HG03139 (cell line): ENCODE measurements around the gene PPM1H.
"Not testable (repeated sequence)": the region's sequence is repeated elsewhere in the genome, so short reads cannot be mapped to it uniquely, and the experiment has no call there.

ENCODE experiments used
- ATAC-seq: cut with Tn5 transposase; IDR thresholded peaks from one replicate; pipeline ENCODE4 v1.9.1; 2021; ENCODE audit not compliant: unreplicated experiment

The PPM1H gene

GRCh38 chr12:62948123-62948522, 13.2 kb upstream of the PPM1H start:
- no peak for ATAC-seq

- ATAC-seq: no peak
Measured at GRCh38 chr12:62947364-62947763, 12.4 kb upstream of the PPM1H start.

- no peak for ATAC-seq
Measured at GRCh38 chr12:62943779-62944395, 8.9 kb upstream of the PPM1H start.

GRCh38 chr12:62942316-62942715, 7.4 kb upstream of the PPM1H start:
- not testable (repeated sequence) for ATAC-seq

- peak; percentile 36 for ATAC-seq
Measured at GRCh38 chr12:62934239-62934798, 631 bp downstream of the PPM1H start.

- ATAC-seq: no peak
Measured at GRCh38 chr12:62933602-62934238, 1.2 kb downstream of the PPM1H start.

GRCh38 chr12:62933220-62933601, 1.7 kb downstream of the PPM1H start:
- no peak for ATAC-seq

GRCh38 chr12:62931477-62931876, 3.5 kb downstream of the PPM1H start:
- ATAC-seq: no peak

GRCh38 chr12:62930546-62931425, 4.2 kb downstream of the PPM1H start:
- no peak for ATAC-seq

GRCh38 chr12:62928632-62929031, 6.3 kb downstream of the PPM1H start:
- no peak for ATAC-seq

GRCh38 chr12:62925680-62926079, 9.3 kb downstream of the PPM1H start:
- ATAC-seq: no peak

GRCh38 chr12:62924084-62924483, 10.9 kb downstream of the PPM1H start:
- ATAC-seq: no peak

- ATAC-seq: no peak
Measured at GRCh38 chr12:62922539-62922938, 12.4 kb downstream of the PPM1H start.

- ATAC-seq: no peak
Measured at GRCh38 chr12:62919838-62920237, 15.1 kb downstream of the PPM1H start.

- no peak for ATAC-seq
Measured at GRCh38 chr12:62917926-62918325, 17.0 kb downstream of the PPM1H start.

- no peak for ATAC-seq
Measured at GRCh38 chr12:62916632-62917425, 18.1 kb downstream of the PPM1H start.

- ATAC-seq: no peak
Measured at GRCh38 chr12:62915204-62915529, 19.8 kb downstream of the PPM1H start.

- no peak for ATAC-seq
Measured at GRCh38 chr12:62914443-62915203, 20.3 kb downstream of the PPM1H start.

GRCh38 chr12:62913380-62913779, 21.6 kb downstream of the PPM1H start:
- no peak for ATAC-seq

GRCh38 chr12:62912644-62913043, 22.3 kb downstream of the PPM1H start:
- no peak for ATAC-seq
